GM18873 (cell line): ENCODE results near the gene PLET1.
"Not testable (repeated sequence)": the region's sequence is repeated elsewhere in the genome, so short reads cannot be mapped to it uniquely, and the experiment has no call there.

Experiments
- ATAC-seq: cut with Tn5 transposase; IDR thresholded peaks from one replicate; pipeline ENCODE4 v1.9.1; 2021; ENCODE audit warnings: mild to moderate bottlenecking, moderate library complexity, moderate number of reproducible peaks; ENCODE audit not compliant: unreplicated experiment, low FRiP score

PLET1 gene

GRCh38 chr11:112216561-112217105 lies 44.0 kb downstream of the PLET1 start:
- ATAC-seq, result no peak

- no peak for ATAC-seq
Observed at GRCh38 chr11:112215621-112216020, 45.0 kb downstream of the PLET1 start.

GRCh38 chr11:112213753-112214152 lies 46.9 kb downstream of the PLET1 start:
- no peak for ATAC-seq

GRCh38 chr11:112212710-112213109 lies 48.0 kb downstream of the PLET1 start:
- ATAC-seq, result no peak

- ATAC-seq, result no peak
Observed at GRCh38 chr11:112212290-112212689, 48.4 kb downstream of the PLET1 start.

GRCh38 chr11:112211536-112211935 lies 49.1 kb downstream of the PLET1 start:
- no peak for ATAC-seq

GRCh38 chr11:112210890-112211289 lies 49.8 kb downstream of the PLET1 start:
- ATAC-seq, result no peak

- no peak for ATAC-seq
Observed at GRCh38 chr11:112206071-112206470, 54.6 kb downstream of the PLET1 start.

GRCh38 chr11:112200252-112200651 lies 60.4 kb downstream of the PLET1 start:
- ATAC-seq, result no peak

GRCh38 chr11:112199101-112199500 lies 61.6 kb downstream of the PLET1 start:
- not testable (repeated sequence) for ATAC-seq
